T-helper 1 cell treated with Interleukin-12 subunit alpha and Interleukin-12 subunit beta and Interleukin-4 antibody, amounts not matched to agents 30 μg/mL and 1 μg/mL, for 36 hours (primary cell): Measurements from ENCODE around the gene USP32.
"Not testable (repeated sequence)": the region's sequence is repeated elsewhere in the genome, so short reads cannot be mapped to it uniquely, and the experiment has no call there.

Source experiments
- H3K27ac Mint-ChIP-seq: one replicate; pipeline ENCODE4 v1.8.0; 2021; ENCODE audit warnings: mild to moderate bottlenecking, mixed read lengths
- H3K27me3 Mint-ChIP-seq: one replicate; pipeline ENCODE4 v1.8.0; 2021; ENCODE audit warnings: low read depth, mixed read lengths
- H3K36me3 Mint-ChIP-seq: one replicate; pipeline ENCODE4 v1.8.0; 2021; ENCODE audit warnings: low read depth, mixed read lengths
- H3K4me1 Mint-ChIP-seq: one replicate; pipeline ENCODE4 v1.8.0; 2021; ENCODE audit warnings: low read depth, mixed read lengths
- H3K4me3 Mint-ChIP-seq: one replicate; pipeline ENCODE4 v1.8.0; 2021; ENCODE audit warnings: mild to moderate bottlenecking, moderate library complexity, mixed read lengths
- H3K9me3 Mint-ChIP-seq: one replicate; pipeline ENCODE4 v1.8.0; 2021; ENCODE audit warnings: mixed read lengths

Gene USP32

DNA sequence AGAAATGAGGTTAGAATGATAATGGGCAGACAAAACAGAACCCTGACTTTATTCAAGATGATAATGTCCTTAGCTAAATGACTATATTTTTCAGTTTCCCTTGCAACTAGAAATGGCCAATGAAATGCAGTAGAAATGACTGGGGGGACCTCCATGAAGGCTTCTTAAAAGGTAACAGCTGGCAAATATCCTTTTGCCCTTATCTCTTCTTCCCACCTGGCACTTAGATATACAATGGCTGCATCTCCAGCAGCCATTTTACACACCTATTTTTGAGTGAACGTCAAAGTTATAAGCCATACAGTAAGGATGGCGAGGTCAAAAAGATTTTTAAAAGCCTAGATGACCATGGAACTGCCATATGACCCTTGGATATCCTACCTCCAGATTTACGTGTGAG, 39.9 kb downstream of the USP32 start:
- Mint-ChIP-seq H3K4me3 (no peak overlapping the region), H3K27me3 (no peaks in the 10 kb centered on the region), H3K36me3 (peaks cover 3% of the 10 kb centered on the region), H3K4me1 (peaks cover 29% of the 10 kb centered on the region), H3K9me3 (no peaks in the 10 kb centered on the region), H3K27ac (no peak overlapping the region)

- Mint-ChIP-seq H3K27ac (no peak overlapping the region), H3K4me1 (peaks cover 19% of the 10 kb centered on the region), H3K27me3 (no peaks in the 10 kb centered on the region), H3K4me3 (no peak overlapping the region), H3K9me3 (no peaks in the 10 kb centered on the region), H3K36me3 (peaks cover 2% of the 10 kb centered on the region)
These were observed 40.8 kb downstream of the USP32 start for GRCh38 chr17:60351012-60351695.

- H3K27me3 Mint-ChIP-seq: no peaks in the 10 kb centered on the region
- no peaks in the 10 kb centered on the region for H3K9me3 Mint-ChIP-seq
- no peak overlapping the region for H3K27ac Mint-ChIP-seq
- H3K4me1 Mint-ChIP-seq: peaks cover 5% of the 10 kb centered on the region
- no peak overlapping the region for H3K4me3 Mint-ChIP-seq
- peaks cover 4% of the 10 kb centered on the region for H3K36me3 Mint-ChIP-seq
These were observed 43.3 kb downstream of the USP32 start for GRCh38 chr17:60348616-60349015.

GRCh38 chr17:60345233-60345632, 46.7 kb downstream of the USP32 start:
- Mint-ChIP-seq H3K27ac (no peak overlapping the region), H3K36me3 (peaks cover 30% of the 10 kb centered on the region), H3K9me3 (peaks cover 12% of the 10 kb centered on the region), H3K27me3 (no peaks in the 10 kb centered on the region), H3K4me1 (peaks cover 28% of the 10 kb centered on the region), H3K4me3 (no peak overlapping the region)

DNA sequence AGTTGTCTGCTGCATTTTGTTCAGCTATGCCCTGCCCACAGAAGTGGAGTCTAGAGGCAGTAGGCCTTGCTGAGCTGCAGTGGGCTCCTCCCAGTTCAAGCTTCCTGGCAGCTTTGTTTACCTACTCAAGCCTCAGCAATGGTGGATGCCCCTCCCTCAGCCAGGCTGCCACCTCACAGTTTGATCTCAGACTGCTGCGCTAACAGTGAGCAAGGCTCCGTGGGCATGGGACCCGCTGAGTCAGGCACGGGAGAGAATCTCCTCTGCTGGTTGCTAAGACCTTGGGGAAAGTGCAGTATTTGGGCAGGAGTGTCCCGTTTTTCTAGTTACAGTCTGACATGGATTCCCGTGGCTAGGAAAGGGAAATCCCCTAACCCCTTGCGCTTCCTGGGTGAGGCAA, 49.4 kb downstream of the USP32 start:
- not testable (repeated sequence) for H3K27me3 Mint-ChIP-seq
- H3K9me3 Mint-ChIP-seq: peaks cover 12% of the 10 kb centered on the region
- H3K4me1 Mint-ChIP-seq: peaks cover 28% of the 10 kb centered on the region
- H3K27ac Mint-ChIP-seq: peak overlapping the region; percentile 57
- H3K4me3 Mint-ChIP-seq: peak overlapping the region; percentile 35
- H3K36me3 Mint-ChIP-seq: peaks cover 30% of the 10 kb centered on the region

- H3K4me1 Mint-ChIP-seq: peaks cover 8% of the 10 kb centered on the region
- H3K9me3 Mint-ChIP-seq: no peaks in the 10 kb centered on the region
- no peak overlapping the region for H3K4me3 Mint-ChIP-seq
- H3K27ac Mint-ChIP-seq: no peak overlapping the region
- peaks cover 8% of the 10 kb centered on the region for H3K36me3 Mint-ChIP-seq
- no peaks in the 10 kb centered on the region for H3K27me3 Mint-ChIP-seq
These were observed 56.6 kb downstream of the USP32 start for GRCh38 chr17:60335289-60335688.

DNA sequence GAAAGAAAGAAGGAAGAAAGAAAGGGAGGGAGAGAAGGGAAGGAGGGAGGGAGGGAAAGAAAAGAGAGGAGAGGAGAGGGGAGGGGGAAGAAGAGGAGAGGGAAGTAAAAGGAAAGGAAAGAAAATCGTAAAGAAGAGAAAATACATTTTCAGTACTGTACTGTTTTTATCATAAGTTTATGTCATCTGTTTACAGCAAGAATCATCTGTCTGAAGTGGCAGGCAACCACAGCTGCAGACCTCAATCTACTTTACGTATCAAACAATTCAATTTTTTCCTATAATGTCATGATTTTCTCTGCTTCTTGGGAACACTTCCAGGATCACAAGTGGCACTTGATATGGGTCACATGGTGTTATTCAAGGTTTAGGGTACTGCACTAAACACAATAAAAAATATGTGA, 58.3 kb downstream of the USP32 start:
- H3K27me3 Mint-ChIP-seq: no peaks in the 10 kb centered on the region
- H3K27ac Mint-ChIP-seq: no peak overlapping the region

GRCh38 chr17:60333072-60333471, 58.9 kb downstream of the USP32 start:
- not testable (repeated sequence) for H3K4me1 Mint-ChIP-seq, H3K27ac Mint-ChIP-seq, H3K36me3 Mint-ChIP-seq, H3K4me3 Mint-ChIP-seq, H3K9me3 Mint-ChIP-seq, H3K27me3 Mint-ChIP-seq

More for the DNA sequence above, 58.3 kb downstream of the USP32 start:
- Mint-ChIP-seq H3K9me3 (no peaks in the 10 kb centered on the region), H3K4me1 (peaks cover 8% of the 10 kb centered on the region), H3K4me3 (no peak overlapping the region), H3K36me3 (peaks cover 9% of the 10 kb centered on the region)

DNA sequence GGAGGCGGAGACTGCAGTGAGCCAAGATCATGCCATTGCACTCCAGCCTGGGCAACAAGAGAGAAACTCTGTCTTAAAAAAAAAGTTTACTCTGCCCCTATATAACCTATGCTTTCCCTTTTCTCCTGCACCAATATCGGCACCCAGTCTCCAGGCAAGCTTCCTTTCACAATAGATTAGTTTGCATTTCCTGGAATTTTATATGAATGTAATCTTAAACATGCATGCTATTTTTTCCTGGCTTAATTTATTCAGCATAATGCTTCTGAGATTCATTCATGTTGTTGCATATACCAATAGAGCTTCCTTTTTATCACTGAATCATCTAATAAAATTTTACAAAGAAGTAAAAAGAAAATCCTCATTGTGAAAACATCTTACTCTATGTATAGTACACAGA, 59.4 kb downstream of the USP32 start:
- H3K4me1 Mint-ChIP-seq: peaks cover 8% of the 10 kb centered on the region
- peaks cover 9% of the 10 kb centered on the region for H3K36me3 Mint-ChIP-seq
- no peak overlapping the region for H3K4me3 Mint-ChIP-seq
- H3K27me3 Mint-ChIP-seq: no peaks in the 10 kb centered on the region
- H3K27ac Mint-ChIP-seq: no peak overlapping the region
- no peaks in the 10 kb centered on the region for H3K9me3 Mint-ChIP-seq

GRCh38 chr17:60330731-60331130, 61.2 kb downstream of the USP32 start:
- no peak overlapping the region for H3K27ac Mint-ChIP-seq

GRCh38 chr17:60328679-60329078, 63.3 kb downstream of the USP32 start:
- Mint-ChIP-seq H3K9me3 (no peaks in the 10 kb centered on the region), H3K4me3 (no peak overlapping the region), H3K4me1 (peaks cover 6% of the 10 kb centered on the region), H3K27me3 (no peaks in the 10 kb centered on the region), H3K36me3 (peaks cover 9% of the 10 kb centered on the region), H3K27ac (no peak overlapping the region)

More at GRCh38 chr17:60330731-60331130, 61.2 kb downstream of the USP32 start:
- Mint-ChIP-seq H3K4me1 (peaks cover 10% of the 10 kb centered on the region), H3K36me3 (peaks cover 9% of the 10 kb centered on the region), H3K9me3 (no peaks in the 10 kb centered on the region), H3K27me3 (no peaks in the 10 kb centered on the region), H3K4me3 (no peak overlapping the region)

DNA sequence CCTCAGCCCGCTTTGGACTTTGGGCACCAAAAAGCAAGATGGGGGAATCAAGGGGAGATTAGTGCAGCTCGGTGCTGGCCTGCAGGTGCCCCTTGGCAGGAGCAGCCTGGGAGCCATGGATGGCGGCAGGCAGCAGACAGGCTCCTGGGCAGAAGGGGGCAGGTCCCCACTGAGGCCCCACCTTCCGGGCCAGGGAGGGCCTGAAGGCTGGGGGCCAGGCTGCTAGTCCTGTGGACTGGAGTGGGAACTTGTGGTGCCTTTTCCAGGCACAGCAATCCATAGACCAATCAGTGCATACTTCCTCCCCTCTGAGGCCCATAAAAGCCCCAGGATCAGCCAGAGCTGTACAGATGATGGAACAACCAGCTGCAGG, 64.0 kb downstream of the USP32 start:
- Mint-ChIP-seq H3K4me1 (peaks cover 5% of the 10 kb centered on the region), H3K27ac (no peak overlapping the region), H3K4me3 (no peak overlapping the region), H3K36me3 (peaks cover 9% of the 10 kb centered on the region), H3K27me3 (no peaks in the 10 kb centered on the region), H3K9me3 (no peaks in the 10 kb centered on the region)

GRCh38 chr17:60327134-60327900, 64.6 kb downstream of the USP32 start:
- Mint-ChIP-seq H3K9me3 (no peaks in the 10 kb centered on the region), H3K4me3 (no peak overlapping the region), H3K27me3 (no peaks in the 10 kb centered on the region), H3K4me1 (peaks cover 2% of the 10 kb centered on the region), H3K36me3 (peaks cover 7% of the 10 kb centered on the region), H3K27ac (no peak overlapping the region)

GRCh38 chr17:60326702-60327101, 65.2 kb downstream of the USP32 start:
- no peaks in the 10 kb centered on the region for H3K27me3 Mint-ChIP-seq
- peaks cover 2% of the 10 kb centered on the region for H3K4me1 Mint-ChIP-seq
- peaks cover 7% of the 10 kb centered on the region for H3K36me3 Mint-ChIP-seq
- H3K4me3 Mint-ChIP-seq: no peak overlapping the region
- H3K27ac Mint-ChIP-seq: no peak overlapping the region
- no peaks in the 10 kb centered on the region for H3K9me3 Mint-ChIP-seq
